Measurements from ENCODE around the gene PPID. TPM values are rescaled to one million over a fixed set of nuclear protein-coding genes. Genes with fewer than 3 reads are reported as not detected.
"Not testable (repeated sequence)": the region's sequence is repeated elsewhere in the genome, so short reads cannot be mapped to it uniquely, and the experiment has no call there.

PPID gene
- total RNA-seq, 1 donor: 21.4 TPM

DNA sequence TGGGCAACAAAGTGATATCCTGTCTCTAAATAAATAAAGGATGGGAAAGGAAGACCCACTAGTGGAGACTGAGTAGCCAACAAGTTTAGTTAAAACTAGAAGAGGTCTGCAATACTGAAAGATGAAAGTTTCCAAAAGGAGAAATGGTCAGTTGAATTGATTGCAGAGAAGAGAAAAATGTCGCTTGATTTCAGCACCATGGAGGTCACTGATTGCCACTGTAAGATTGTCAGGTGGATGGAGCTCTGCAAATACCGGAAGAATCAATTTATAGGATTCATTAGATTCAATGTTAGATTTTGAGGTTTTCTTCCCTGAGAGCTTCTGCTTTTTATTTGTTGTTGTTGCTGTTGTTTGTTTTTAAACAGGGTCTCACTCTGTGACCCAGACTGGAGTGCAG, 40.3 kb upstream of the PPID start:
- H3K36me3 ChIP-seq (ENCODE audit: insufficient read depth, low read length): no peaks in the 10 kb centered on the region
- H3K27me3 ChIP-seq (ENCODE audit: insufficient read depth, low read length): no peaks in the 10 kb centered on the region
- H4K20me1 ChIP-seq (ENCODE audit: insufficient read depth, low read length): no peaks in the 10 kb centered on the region
- no peaks in the 10 kb centered on the region for H3K9me3 ChIP-seq (ENCODE audit: low read depth, low read length)
- DNase-seq (ENCODE audit: insufficient read length, low spot score, missing footprints): no peak
- H3K4me2 ChIP-seq (ENCODE audit: insufficient read depth, low read length): no peak overlapping the region
- H3K4me1 ChIP-seq (ENCODE audit: insufficient read depth, low read length): peaks cover 20% of the 10 kb centered on the region
- no peak overlapping the region for H3K4me3 ChIP-seq (ENCODE audit: insufficient read depth, low read length)
- no peak overlapping the region for H2AFZ ChIP-seq (ENCODE audit: low read length)
- H3K27ac ChIP-seq (ENCODE audit: low read depth, low read length): no peak overlapping the region
- H3K79me2 ChIP-seq (ENCODE audit: insufficient read depth, low read length): no peaks in the 10 kb centered on the region
- TF ChIP-seq, protein P1, sequence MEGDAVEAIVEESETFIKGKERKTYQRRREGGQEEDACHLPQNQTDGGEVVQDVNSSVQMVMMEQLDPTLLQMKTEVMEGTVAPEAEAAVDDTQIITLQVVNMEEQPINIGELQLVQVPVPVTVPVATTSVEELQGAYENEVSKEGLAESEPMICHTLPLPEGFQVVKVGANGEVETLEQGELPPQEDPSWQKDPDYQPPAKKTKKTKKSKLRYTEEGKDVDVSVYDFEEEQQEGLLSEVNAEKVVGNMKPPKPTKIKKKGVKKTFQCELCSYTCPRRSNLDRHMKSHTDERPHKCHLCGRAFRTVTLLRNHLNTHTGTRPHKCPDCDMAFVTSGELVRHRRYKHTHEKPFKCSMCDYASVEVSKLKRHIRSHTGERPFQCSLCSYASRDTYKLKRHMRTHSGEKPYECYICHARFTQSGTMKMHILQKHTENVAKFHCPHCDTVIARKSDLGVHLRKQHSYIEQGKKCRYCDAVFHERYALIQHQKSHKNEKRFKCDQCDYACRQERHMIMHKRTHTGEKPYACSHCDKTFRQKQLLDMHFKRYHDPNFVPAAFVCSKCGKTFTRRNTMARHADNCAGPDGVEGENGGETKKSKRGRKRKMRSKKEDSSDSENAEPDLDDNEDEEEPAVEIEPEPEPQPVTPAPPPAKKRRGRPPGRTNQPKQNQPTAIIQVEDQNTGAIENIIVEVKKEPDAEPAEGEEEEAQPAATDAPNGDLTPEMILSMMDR (IDR thresholded peaks at IDR 0.05; ENCODE audit: extremely low read depth, low read depth, low read length): no peak

DNA sequence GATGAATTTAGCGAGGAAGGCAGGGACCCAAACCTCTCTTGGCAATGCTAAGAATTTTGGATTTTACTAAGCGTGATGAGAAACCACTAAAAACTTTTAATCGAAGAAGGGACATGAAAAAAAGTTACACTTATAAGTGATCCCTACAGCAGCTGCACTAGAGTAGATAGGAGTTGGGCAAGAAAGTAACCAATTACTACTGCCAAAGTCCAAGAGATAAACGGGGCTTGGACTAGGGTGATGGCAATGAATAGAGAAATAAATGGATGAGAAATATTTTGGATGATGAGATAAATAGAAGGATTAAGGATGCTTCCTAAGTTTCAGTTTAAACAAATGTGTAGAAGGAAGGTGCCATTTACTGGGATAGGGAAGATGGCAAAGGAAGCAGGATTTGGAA, 39.4 kb upstream of the PPID start:
- no peak for DNase-seq (ENCODE audit: insufficient read length, low spot score, missing footprints)
- Histone ChIP-seq H3K4me3 (ENCODE audit: insufficient read depth, low read length) (no peak overlapping the region), H3K27me3 (ENCODE audit: insufficient read depth, low read length) (no peaks in the 10 kb centered on the region), H3K4me2 (ENCODE audit: insufficient read depth, low read length) (no peak overlapping the region), H3K27ac (ENCODE audit: low read depth, low read length) (no peak overlapping the region), H4K20me1 (ENCODE audit: insufficient read depth, low read length) (no peaks in the 10 kb centered on the region), H3K36me3 (ENCODE audit: insufficient read depth, low read length) (no peaks in the 10 kb centered on the region), H3K9me3 (ENCODE audit: low read depth, low read length) (no peaks in the 10 kb centered on the region), H3K79me2 (ENCODE audit: insufficient read depth, low read length) (no peaks in the 10 kb centered on the region), H3K4me1 (ENCODE audit: insufficient read depth, low read length) (peaks cover 15% of the 10 kb centered on the region), H2AFZ (ENCODE audit: low read length) (no peak overlapping the region)
- TF ChIP-seq, protein P1 (IDR thresholded peaks at IDR 0.05; ENCODE audit: extremely low read depth, low read depth, low read length): no peak

DNA sequence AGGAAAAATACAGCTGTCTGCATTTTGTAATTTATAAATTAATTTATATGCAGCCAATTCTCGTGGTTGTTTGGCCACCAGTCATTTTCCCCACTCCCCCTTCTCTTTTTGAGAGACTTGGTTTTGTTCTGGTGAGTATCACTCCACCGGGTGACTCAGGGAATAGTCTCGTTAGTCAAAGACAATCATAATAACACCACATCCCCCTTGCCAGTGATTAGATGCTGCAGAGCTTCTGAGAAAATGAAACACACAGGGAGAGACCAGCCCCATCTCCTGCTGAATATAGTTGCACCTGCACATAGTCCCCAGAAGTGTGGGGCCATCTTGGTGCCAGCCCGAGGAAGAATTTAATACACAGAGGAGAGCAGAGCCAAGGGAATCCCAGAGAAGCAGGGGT, 37.7 kb upstream of the PPID start:
- Histone ChIP-seq H3K4me2 (ENCODE audit: insufficient read depth, low read length) (peak overlapping the region; percentile 63), H3K36me3 (ENCODE audit: insufficient read depth, low read length) (no peaks in the 10 kb centered on the region), H3K27me3 (ENCODE audit: insufficient read depth, low read length) (no peaks in the 10 kb centered on the region), H3K79me2 (ENCODE audit: insufficient read depth, low read length) (no peaks in the 10 kb centered on the region), H4K20me1 (ENCODE audit: insufficient read depth, low read length) (no peaks in the 10 kb centered on the region), H3K4me3 (ENCODE audit: insufficient read depth, low read length) (no peak overlapping the region), H3K9me3 (ENCODE audit: low read depth, low read length) (no peaks in the 10 kb centered on the region), H3K27ac (ENCODE audit: low read depth, low read length) (peak overlapping the region; percentile 39), H3K4me1 (ENCODE audit: insufficient read depth, low read length) (peaks cover 15% of the 10 kb centered on the region), H2AFZ (ENCODE audit: low read length) (no peak overlapping the region)
- DNase-seq (ENCODE audit: insufficient read length, low spot score, missing footprints): peak; percentile 74
- TF ChIP-seq, protein P1 (IDR thresholded peaks at IDR 0.05; ENCODE audit: extremely low read depth, low read depth, low read length): no peak

GRCh38 chr4:158759539-158759938, 36.3 kb upstream of the PPID start:
- not testable (repeated sequence) for H3K27ac ChIP-seq (ENCODE audit: low read depth, low read length); H3K27me3 ChIP-seq (ENCODE audit: insufficient read depth, low read length); DNase-seq (ENCODE audit: insufficient read length, low spot score, missing footprints); H3K79me2 ChIP-seq (ENCODE audit: insufficient read depth, low read length); H3K4me2 ChIP-seq (ENCODE audit: insufficient read depth, low read length); H3K4me3 ChIP-seq (ENCODE audit: insufficient read depth, low read length); H2AFZ ChIP-seq (ENCODE audit: low read length); H4K20me1 ChIP-seq (ENCODE audit: insufficient read depth, low read length); H3K36me3 ChIP-seq (ENCODE audit: insufficient read depth, low read length); H3K9me3 ChIP-seq (ENCODE audit: low read depth, low read length)
- H3K4me1 ChIP-seq (ENCODE audit: insufficient read depth, low read length): peaks cover 22% of the 10 kb centered on the region
